LNCaP clone FGC (cell line): ENCODE results near the gene GFOD2.
"Not testable (repeated sequence)": the region's sequence is repeated elsewhere in the genome, so short reads cannot be mapped to it uniquely, and the experiment has no call there.

Source experiments
- DNase-seq: peaks from one replicate; pipeline ENCODE4 v3.0.0-alpha.2; 2011; ENCODE audit warnings: low read depth
- H3K4me3 ChIP-seq: 2 replicates; pipeline ENCODE4 v1.5.1; 2011; ENCODE audit warnings: mild to moderate bottlenecking, low read depth, low read length, control low read depth
- TF ChIP-seq, protein P1 (sequence below): IDR thresholded peaks from 2 replicates; pipeline ENCODE4 v1.5.1; 2012; ENCODE audit warnings: mild to moderate bottlenecking; ENCODE audit not compliant: control insufficient read depth, insufficient read depth; ENCODE audit errors: extremely low read depth

The GFOD2 gene

DNA sequence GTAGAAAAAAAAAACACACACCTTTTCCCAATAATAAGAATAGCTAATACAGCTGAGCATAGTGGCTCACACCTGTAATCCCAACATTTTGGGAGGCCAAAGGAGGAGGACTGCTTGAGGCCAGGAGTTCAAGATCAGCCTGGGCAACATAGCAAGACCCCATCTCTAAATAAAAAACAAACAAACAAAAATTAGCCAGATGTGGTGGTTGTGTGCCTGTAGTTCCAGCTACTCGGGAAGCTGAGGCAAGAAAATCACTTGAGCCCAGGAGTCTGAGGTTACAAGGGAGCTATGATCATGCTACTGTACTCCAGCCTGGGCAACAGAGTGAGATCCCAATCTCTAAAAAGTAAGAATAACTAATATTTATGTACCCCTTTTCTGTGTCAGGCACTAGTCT, 42.8 kb upstream of the GFOD2 start:
- H3K4me3 ChIP-seq: no peak overlapping the region
- TF ChIP-seq, protein P1, sequence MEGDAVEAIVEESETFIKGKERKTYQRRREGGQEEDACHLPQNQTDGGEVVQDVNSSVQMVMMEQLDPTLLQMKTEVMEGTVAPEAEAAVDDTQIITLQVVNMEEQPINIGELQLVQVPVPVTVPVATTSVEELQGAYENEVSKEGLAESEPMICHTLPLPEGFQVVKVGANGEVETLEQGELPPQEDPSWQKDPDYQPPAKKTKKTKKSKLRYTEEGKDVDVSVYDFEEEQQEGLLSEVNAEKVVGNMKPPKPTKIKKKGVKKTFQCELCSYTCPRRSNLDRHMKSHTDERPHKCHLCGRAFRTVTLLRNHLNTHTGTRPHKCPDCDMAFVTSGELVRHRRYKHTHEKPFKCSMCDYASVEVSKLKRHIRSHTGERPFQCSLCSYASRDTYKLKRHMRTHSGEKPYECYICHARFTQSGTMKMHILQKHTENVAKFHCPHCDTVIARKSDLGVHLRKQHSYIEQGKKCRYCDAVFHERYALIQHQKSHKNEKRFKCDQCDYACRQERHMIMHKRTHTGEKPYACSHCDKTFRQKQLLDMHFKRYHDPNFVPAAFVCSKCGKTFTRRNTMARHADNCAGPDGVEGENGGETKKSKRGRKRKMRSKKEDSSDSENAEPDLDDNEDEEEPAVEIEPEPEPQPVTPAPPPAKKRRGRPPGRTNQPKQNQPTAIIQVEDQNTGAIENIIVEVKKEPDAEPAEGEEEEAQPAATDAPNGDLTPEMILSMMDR: no peak
- no peak for DNase-seq

DNA sequence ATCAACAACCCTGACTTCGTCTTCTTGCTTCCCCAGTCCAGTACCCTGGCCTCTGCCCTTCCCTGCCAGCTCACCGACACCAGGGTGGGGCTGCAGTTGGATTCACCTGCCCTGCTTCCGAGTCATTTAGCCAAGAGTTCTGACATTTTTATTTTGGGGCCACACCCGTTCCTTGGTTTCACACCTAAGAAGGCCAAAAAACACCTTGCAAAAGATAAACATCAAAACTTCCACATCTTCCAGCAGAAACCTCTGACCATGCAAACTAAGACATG, 41.8 kb upstream of the GFOD2 start:
- no peak overlapping the region for H3K4me3 ChIP-seq
- TF ChIP-seq, protein P1: no peak
- DNase-seq: no peak

DNA sequence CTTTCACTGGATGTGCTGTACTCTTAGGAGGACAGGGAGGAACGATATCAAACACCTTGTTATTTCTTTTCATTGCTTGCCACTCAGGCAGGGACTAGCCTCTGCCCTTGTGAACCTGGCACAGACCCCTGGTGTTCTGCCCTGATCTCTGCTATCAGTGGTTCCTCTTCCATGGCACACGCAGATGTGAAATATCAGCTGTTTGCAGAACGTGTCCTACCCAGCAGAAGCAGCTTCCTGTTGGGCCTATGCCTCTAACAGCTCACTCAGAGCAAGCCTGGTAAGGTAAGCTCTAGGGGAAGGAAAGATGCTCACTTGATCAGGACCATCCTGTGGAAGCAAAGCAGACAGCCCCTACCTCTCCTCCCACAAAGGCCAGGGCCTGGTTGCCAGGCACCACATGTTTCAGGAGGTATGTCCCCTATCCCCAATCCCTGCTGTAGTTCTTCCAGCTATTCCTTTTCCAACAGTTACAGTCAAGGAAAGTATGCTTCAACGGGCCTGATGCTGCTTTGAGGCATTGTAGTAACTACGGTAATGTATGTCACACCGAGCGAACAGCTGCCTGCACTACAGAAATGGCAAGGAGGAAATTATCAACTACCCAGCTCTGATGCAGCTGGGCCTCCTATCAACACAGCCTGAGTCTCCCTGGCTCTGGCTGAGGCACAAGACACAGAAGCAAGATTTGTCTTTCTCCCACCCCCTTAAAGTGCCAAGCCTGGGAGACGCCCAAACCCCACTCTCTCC, 41.3 kb upstream of the GFOD2 start:
- DNase-seq: peak; percentile 75
- no peak overlapping the region for H3K4me3 ChIP-seq
- TF ChIP-seq, protein P1: no peak

DNA sequence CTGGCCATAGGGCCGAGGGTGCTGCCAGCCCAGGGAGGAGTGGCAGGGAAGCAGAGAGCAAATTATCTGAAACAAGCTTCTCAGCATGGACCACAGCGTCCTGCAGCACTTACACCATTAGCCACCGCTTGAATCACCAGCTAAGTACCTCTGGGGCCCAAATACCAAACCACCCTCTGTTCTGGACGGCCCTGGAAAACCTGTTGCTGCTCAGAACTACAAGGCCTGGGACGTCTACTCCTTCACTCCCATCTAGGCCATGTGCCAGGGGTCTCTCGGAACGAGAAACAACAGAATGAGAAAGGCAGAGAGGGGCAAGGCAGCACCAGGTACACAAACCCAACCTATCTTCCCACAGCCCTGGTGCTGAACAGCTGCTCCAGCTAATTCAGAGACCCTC, 39.9 kb upstream of the GFOD2 start:
- TF ChIP-seq, protein P1: no peak
- DNase-seq: no peak
- no peak overlapping the region for H3K4me3 ChIP-seq

DNA sequence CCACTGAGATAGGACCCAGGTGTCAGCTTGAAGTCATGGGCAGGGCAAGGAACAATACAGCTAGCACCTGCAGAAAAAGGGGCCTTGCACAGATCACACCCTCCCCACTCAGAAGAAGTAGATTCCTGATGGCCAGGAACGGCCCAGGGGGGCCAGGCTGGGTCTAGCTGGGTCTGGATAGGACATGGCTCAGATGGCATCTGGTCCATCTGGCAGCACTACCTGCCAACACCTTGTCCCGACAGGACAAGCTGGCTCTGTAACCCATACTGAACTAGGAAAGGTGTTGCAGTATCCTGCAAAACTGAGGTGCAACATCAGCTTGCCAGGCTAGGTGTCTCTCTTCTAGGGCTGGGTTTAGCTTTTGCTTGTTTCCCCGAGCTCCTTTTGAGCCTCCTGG, 38.9 kb upstream of the GFOD2 start:
- H3K4me3 ChIP-seq: no peak overlapping the region
- TF ChIP-seq, protein P1: no peak
- no peak for DNase-seq

DNA sequence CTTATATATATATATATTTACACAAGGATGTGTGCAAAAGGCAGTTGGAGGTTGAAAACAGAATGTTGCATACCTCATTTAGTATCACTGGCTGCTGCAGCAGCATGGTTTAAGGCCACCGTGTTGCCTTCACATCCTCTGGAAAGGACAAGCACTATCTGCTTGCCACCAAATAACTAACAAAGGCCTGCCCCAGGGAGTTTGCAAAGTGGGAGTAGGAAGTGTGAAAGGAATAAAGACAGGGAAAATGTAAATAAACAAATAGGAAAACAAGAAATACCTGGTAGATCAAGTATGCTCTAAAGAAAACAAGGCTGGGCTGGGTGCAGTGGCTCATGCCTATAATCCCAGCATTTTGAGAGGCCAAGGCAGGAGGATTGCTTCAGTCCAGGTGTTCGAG, 33.5 kb upstream of the GFOD2 start:
- DNase-seq: no peak
- TF ChIP-seq, protein P1: no peak

DNA sequence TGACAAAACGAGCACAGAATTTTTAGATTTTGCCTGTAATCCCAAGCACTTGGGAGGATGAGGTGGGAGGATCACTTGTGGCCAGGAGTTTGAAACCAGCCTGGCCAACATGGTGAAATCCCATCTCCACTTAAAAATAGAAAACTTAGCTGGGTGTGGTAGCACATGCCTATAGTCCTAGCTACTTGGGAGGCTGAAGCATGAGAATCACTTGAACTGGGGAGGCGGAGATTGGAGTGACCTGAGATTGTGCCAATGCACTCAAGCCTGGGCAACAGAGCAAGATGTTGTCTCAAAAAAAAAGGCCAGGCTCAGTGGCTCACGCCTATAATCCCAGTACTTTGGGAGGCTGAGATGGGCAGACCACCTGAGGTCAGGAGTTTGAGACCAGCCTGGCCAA, 32.2 kb upstream of the GFOD2 start:
- DNase-seq: not testable (repeated sequence)

More for the DNA sequence above, 33.5 kb upstream of the GFOD2 start:
- H3K4me3 ChIP-seq: no peak overlapping the region

DNA sequence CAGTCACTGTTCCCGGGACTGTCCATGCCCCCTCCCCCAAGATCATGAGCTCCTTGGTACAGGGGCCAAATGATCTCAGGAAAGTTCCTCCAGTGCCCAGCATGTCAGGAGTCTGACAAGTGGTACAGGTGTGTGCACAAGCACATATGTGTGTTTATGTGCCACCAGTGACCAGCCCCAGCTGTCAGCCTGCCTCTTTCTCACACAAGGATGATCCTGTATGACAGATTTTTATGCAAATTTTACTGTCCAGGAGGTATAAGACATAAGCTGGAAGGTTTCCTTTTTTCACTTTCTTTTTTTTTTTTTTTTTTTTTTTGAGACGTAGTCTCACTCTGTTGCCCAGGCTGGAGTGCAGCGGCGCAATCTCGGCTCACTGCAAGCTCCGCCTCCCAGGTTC, 31.4 kb upstream of the GFOD2 start:
- no peak for DNase-seq
- TF ChIP-seq, protein P1: no peak
- no peak overlapping the region for H3K4me3 ChIP-seq

More for the DNA sequence above, 32.2 kb upstream of the GFOD2 start:
- H3K4me3 ChIP-seq: not testable (repeated sequence)
